NT2/D1 (cell line): Measurements from ENCODE around the gene GPR17.

ENCODE experiments used
- SUZ12 ChIP-seq: IDR thresholded peaks from 2 replicates; pipeline ENCODE4 v1.6.1; 2011; ENCODE audit not compliant: insufficient read length, insufficient read depth; ENCODE audit errors: extremely low read depth
- YY1 ChIP-seq: IDR thresholded peaks from 2 replicates; pipeline ENCODE4 v1.6.1; 2011; ENCODE audit not compliant: insufficient read length, insufficient read depth
- ZNF274 ChIP-seq: IDR thresholded peaks from 2 replicates; pipeline ENCODE4 v1.6.1; 2011; ENCODE audit warnings: mild to moderate bottlenecking, low read depth, low read length

DNA sequence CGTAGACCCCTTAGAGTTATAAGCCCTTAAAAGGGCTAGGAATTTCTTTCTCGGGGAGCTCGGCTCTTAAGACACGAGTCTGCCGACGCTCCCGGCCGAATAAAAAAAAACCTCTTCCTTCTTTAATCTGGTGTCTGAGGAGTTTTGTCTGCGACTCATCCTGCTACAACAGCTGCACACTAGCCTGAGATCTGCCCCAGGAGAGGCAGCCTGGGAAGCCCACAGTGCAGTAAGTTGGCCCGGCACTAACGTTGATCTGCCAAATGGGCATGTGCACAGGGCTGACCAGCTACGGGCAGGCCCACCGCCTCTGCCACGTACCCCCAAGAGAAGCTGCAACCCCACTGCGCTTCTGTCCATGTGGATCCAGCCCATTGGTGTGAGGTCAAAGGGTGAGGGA, 37.8 kb downstream of the GPR17 start:
- TF ChIP-seq SUZ12 (no peak), YY1 (no peak), ZNF274 (no peak)
